HL-60/S4 (cell line): ENCODE results near the gene SUSD6.

Experiments used
- in situ Hi-C: fragments of 300-500 bp; cut with MboI; formaldehyde crosslinking; loops from 2 replicates; pipeline ENCODE4 v1.14.3; 2022; ENCODE audit warnings: low sequenced_read_pairs

Gene SUSD6

GRCh38 chr14:69670093-69670492 lies 58.7 kb downstream of the SUSD6 start:
- in situ Hi-C loops = no loop called here

- in situ Hi-C loops = no loop called here
Observed at GRCh38 chr14:69671365-69672030, 60.1 kb downstream of the SUSD6 start.

GRCh38 chr14:69672356-69672755 lies 61.0 kb downstream of the SUSD6 start:
- in situ Hi-C loops = no loop called here

- in situ Hi-C loops = no loop called here
Observed at GRCh38 chr14:69673104-69673503, 61.7 kb downstream of the SUSD6 start.

- in situ Hi-C loops = no loop called here
Observed at GRCh38 chr14:69673578-69674305, 62.3 kb downstream of the SUSD6 start.

GRCh38 chr14:69674546-69675244 lies 63.3 kb downstream of the SUSD6 start:
- in situ Hi-C loops = no loop called here

- in situ Hi-C loops = no loop called here
Observed at GRCh38 chr14:69675245-69675583, 63.8 kb downstream of the SUSD6 start.

- in situ Hi-C loops = no loop called here
Observed at GRCh38 chr14:69675877-69676416, 64.6 kb downstream of the SUSD6 start.

- in situ Hi-C loops = no loop called here
Observed at GRCh38 chr14:69676723-69677122, 65.3 kb downstream of the SUSD6 start.

- in situ Hi-C loops = no loop called here
Observed at GRCh38 chr14:69680297-69680696, 68.9 kb downstream of the SUSD6 start.

- in situ Hi-C loops = no loop called here
Observed at GRCh38 chr14:69682136-69682535, 70.7 kb downstream of the SUSD6 start.

GRCh38 chr14:69682621-69683263 lies 71.3 kb downstream of the SUSD6 start:
- in situ Hi-C loops = no loop called here

- in situ Hi-C loops = no loop called here
Observed at GRCh38 chr14:69683971-69684370, 72.6 kb downstream of the SUSD6 start.

- in situ Hi-C loops = no loop called here
Observed at GRCh38 chr14:69684461-69685217, 73.2 kb downstream of the SUSD6 start.

- in situ Hi-C loops = no loop called here
Observed at GRCh38 chr14:69685218-69685616, 73.8 kb downstream of the SUSD6 start.

- in situ Hi-C loops = no loop called here
Observed at GRCh38 chr14:69685716-69686115, 74.3 kb downstream of the SUSD6 start.

- in situ Hi-C loops = no loop called here
Observed at GRCh38 chr14:69687606-69688298, 76.4 kb downstream of the SUSD6 start.

- in situ Hi-C loops = no loop called here
Observed at GRCh38 chr14:69688299-69688649, 76.9 kb downstream of the SUSD6 start.

- in situ Hi-C loops = no loop called here
Observed at GRCh38 chr14:69690042-69690441, 78.6 kb downstream of the SUSD6 start.

GRCh38 chr14:69692594-69692993 lies 81.2 kb downstream of the SUSD6 start:
- in situ Hi-C loops = no loop called here
